GM11168 (cell line): ENCODE results near the gene NFYA.

ENCODE experiments used
- in situ Hi-C: fragments of 300-500 bp; cut with MboI; formaldehyde crosslinking; loops from one replicate; pipeline ENCODE4 v1.12.0; 2022; ENCODE audit warnings: low sequenced_read_pairs; ENCODE audit not compliant: unreplicated experiment

The NFYA gene

GRCh38 chr6:41045664-41046063, 27.1 kb upstream of the NFYA start:
- in situ Hi-C loops = no loop called here

- in situ Hi-C loops = no loop called here
These were observed 26.7 kb upstream of the NFYA start for GRCh38 chr6:41046084-41046483.

- in situ Hi-C loops = no loop called here
These were observed 25.5 kb upstream of the NFYA start for GRCh38 chr6:41047306-41047705.

- in situ Hi-C loops = no loop called here
These were observed 24.7 kb upstream of the NFYA start for GRCh38 chr6:41047745-41048732.

GRCh38 chr6:41049521-41049920, 23.3 kb upstream of the NFYA start:
- in situ Hi-C loops = no loop called here

- in situ Hi-C loops = no loop called here
These were observed 22.8 kb upstream of the NFYA start for GRCh38 chr6:41049955-41050354.

- in situ Hi-C loops = no loop called here
These were observed 22.2 kb upstream of the NFYA start for GRCh38 chr6:41050536-41050935.

GRCh38 chr6:41051873-41052272, 20.9 kb upstream of the NFYA start:
- in situ Hi-C loops = no loop called here

- in situ Hi-C loops = no loop called here
These were observed 19.7 kb upstream of the NFYA start, which contains the start of gene APOBEC2 for GRCh38 chr6:41053041-41053440. Gene APOBEC2, plus strand, starts transcription at chr6:41053202. Its CDS starts 146 bp downstream, at chr6:41053348.

- in situ Hi-C loops = no loop called here
These were observed 18.3 kb upstream of the NFYA start for GRCh38 chr6:41054511-41054910.

GRCh38 chr6:41055149-41055548, 17.6 kb upstream of the NFYA start:
- in situ Hi-C loops = no loop called here

- in situ Hi-C loops = no loop called here
These were observed 15.8 kb upstream of the NFYA start for GRCh38 chr6:41056768-41057490.

- in situ Hi-C loops = no loop called here
These were observed 14.0 kb upstream of the NFYA start for GRCh38 chr6:41058783-41059181.

GRCh38 chr6:41059556-41059955, 13.2 kb upstream of the NFYA start:
- in situ Hi-C loops = no loop called here

- in situ Hi-C loops = no loop called here
These were observed 11.5 kb upstream of the NFYA start for GRCh38 chr6:41061196-41061726.

- in situ Hi-C loops = no loop called here
These were observed 10.7 kb upstream of the NFYA start for GRCh38 chr6:41062056-41062455.

- in situ Hi-C loops = no loop called here
These were observed 8.9 kb upstream of the NFYA start for GRCh38 chr6:41063884-41064285.

GRCh38 chr6:41064841-41065240, 7.9 kb upstream of the NFYA start:
- in situ Hi-C loops = no loop called here

- in situ Hi-C loops = no loop called here
These were observed 7.2 kb upstream of the NFYA start for GRCh38 chr6:41065550-41066026.

- in situ Hi-C loops = no loop called here
These were observed 5.9 kb upstream of the NFYA start for GRCh38 chr6:41066867-41067304.

GRCh38 chr6:41071501-41071922, 1.3 kb upstream of the NFYA start:
- in situ Hi-C loops = no loop called here
